Transverse colon (tissue), 4 donors: ENCODE measurements around the gene RANBP10.

Experiments used
- CTCF ChIP-seq, 5 experiments: fragments of 200-600 bp in 3 of 5; fragments of 450-650 bp in 2 of 5; sonication (generic) in 3 of 5; IDR thresholded peaks; 1 replicate in 2 of 5; 2 replicates in 3 of 5; pipeline ENCODE4 v1.5.1; 2016 to 2017; ENCODE audit warnings: antibody characterized with exemption in 5 of 5, inconsistent platforms in 3 of 5, mild to moderate bottlenecking in 2 of 5, moderate library complexity in 1 of 5
- EP300 ChIP-seq: sonication (generic); formaldehyde crosslinking; IDR thresholded peaks from one replicate; pipeline ENCODE4 v1.6.1; 2017; ENCODE audit warnings: antibody characterized with exemption, low read depth
- POLR2A ChIP-seq: fragments of 450-650 bp; IDR thresholded peaks from one replicate; pipeline ENCODE4 v1.6.1; 2016; ENCODE audit warnings: antibody characterized with exemption, mild to moderate bottlenecking, moderate library complexity
- POLR2AphosphoS5 ChIP-seq, 3 donors: sonication (generic); formaldehyde crosslinking; IDR thresholded peaks; one replicate each; pipeline ENCODE4 v1.6.1; 2016; ENCODE audit warnings: antibody characterized with exemption in 3 of 3

- TF ChIP-seq POLR2A (no peak), CTCF (IDR thresholded peaks at IDR 0.05) (no peak), EP300 (no peak), POLR2AphosphoS5 (IDR thresholded peaks at IDR 0.05) (no peak)
These were observed 47.3 kb upstream of the RANBP10 start for GRCh38 chr16:67853670-67854069.
